HG02884 (cell line): ENCODE data around the gene ACOD1.
"Not testable (repeated sequence)": the region's sequence is repeated elsewhere in the genome, so short reads cannot be mapped to it uniquely, and the experiment has no call there.

Source experiments
- ATAC-seq: cut with Tn5 transposase; IDR thresholded peaks from one replicate; pipeline ENCODE4 v1.9.1; 2021; ENCODE audit warnings: mild to moderate bottlenecking, moderate library complexity; ENCODE audit not compliant: unreplicated experiment

The ACOD1 gene

GRCh38 chr13:76950101-76950500, 1.8 kb downstream of the ACOD1 start:
- ATAC-seq = no peak

GRCh38 chr13:76953968-76954367, 5.7 kb downstream of the ACOD1 start:
- no peak for ATAC-seq

GRCh38 chr13:76954538-76954937, 6.2 kb downstream of the ACOD1 start:
- no peak for ATAC-seq

GRCh38 chr13:76955193-76955592, 6.9 kb downstream of the ACOD1 start:
- no peak for ATAC-seq

- no peak for ATAC-seq
Measured at GRCh38 chr13:76955661-76956060, 7.3 kb downstream of the ACOD1 start.

GRCh38 chr13:76958841-76959432, 10.6 kb downstream of the ACOD1 start:
- no peak for ATAC-seq

GRCh38 chr13:76959734-76960133, 11.4 kb downstream of the ACOD1 start:
- ATAC-seq = not testable (repeated sequence)

GRCh38 chr13:76965759-76966421, 17.6 kb downstream of the ACOD1 start:
- no peak for ATAC-seq

GRCh38 chr13:76967031-76967430, 18.7 kb downstream of the ACOD1 start:
- ATAC-seq = no peak

GRCh38 chr13:76968041-76968440, 19.7 kb downstream of the ACOD1 start:
- no peak for ATAC-seq

GRCh38 chr13:76969488-76970365, 21.4 kb downstream of the ACOD1 start:
- no peak for ATAC-seq

- peak; percentile 83 for ATAC-seq
Measured at GRCh38 chr13:76971215-76971614, 22.9 kb downstream of the ACOD1 start.

- no peak for ATAC-seq
Measured at GRCh38 chr13:76971851-76972829, 23.8 kb downstream of the ACOD1 start.

GRCh38 chr13:76973920-76974617, 25.8 kb downstream of the ACOD1 start:
- no peak for ATAC-seq

- no peak for ATAC-seq
Measured at GRCh38 chr13:76974618-76974975, 26.3 kb downstream of the ACOD1 start.

GRCh38 chr13:76975863-76976262, 27.6 kb downstream of the ACOD1 start:
- no peak for ATAC-seq

- ATAC-seq = no peak
Measured at GRCh38 chr13:76976490-76976889, 28.2 kb downstream of the ACOD1 start.

GRCh38 chr13:76976929-76977328, 28.6 kb downstream of the ACOD1 start:
- ATAC-seq = no peak

- ATAC-seq = peak; percentile 100
Measured at GRCh38 chr13:76980075-76980718, 31.9 kb downstream of the ACOD1 start.

- no peak for ATAC-seq
Measured at GRCh38 chr13:76982061-76982460, 33.8 kb downstream of the ACOD1 start.
